Upper lobe of left lung (tissue), 4 donors: Measurements from ENCODE around the gene OTUD5.

Source experiments
- EP300 ChIP-seq, 4 donors: sonication (generic); formaldehyde crosslinking; IDR thresholded peaks; one replicate each; pipeline ENCODE4 v1.5.1; 2017; ENCODE audit warnings: antibody characterized with exemption in 4 of 4, control low read depth in 2 of 4
- POLR2A ChIP-seq, 4 donors: fragments of 450-650 bp; IDR thresholded peaks; one replicate each; pipeline ENCODE4 v1.5.1; 2016 to 2017; ENCODE audit warnings: antibody characterized with exemption in 4 of 4, mild to moderate bottlenecking in 2 of 4
- TF ChIP-seq, protein P1 (sequence below), 6 experiments: fragments of 450-650 bp in 4 of 6; fragments of 200-600 bp in 2 of 6; sonication (generic) in 2 of 6; IDR thresholded peaks; one replicate each; pipeline ENCODE4 v1.5.1; 2016 to 2019; ENCODE audit warnings: antibody characterized with exemption in 6 of 6

DNA sequence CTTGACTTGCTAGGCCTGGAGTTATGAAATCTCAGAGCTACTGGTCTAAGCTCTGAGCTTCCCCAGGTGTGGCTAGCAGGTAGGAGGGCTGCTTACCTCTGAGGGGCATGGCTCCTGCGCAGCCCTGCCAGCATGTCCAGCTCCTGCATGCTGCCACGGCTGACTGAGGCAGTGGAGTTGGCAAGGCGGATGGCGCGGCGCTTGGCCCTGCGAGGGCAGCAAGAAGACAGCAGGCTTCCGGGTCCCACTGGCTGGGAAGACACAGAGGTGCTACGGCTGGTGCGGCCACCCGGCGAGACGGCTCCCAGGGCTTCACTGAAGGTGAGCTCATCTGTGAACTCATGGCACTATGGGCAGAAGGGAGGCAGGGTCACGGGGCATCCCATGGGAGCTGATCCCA lies 8.6 kb upstream of the OTUD5 start:
- TF ChIP-seq, protein P1, sequence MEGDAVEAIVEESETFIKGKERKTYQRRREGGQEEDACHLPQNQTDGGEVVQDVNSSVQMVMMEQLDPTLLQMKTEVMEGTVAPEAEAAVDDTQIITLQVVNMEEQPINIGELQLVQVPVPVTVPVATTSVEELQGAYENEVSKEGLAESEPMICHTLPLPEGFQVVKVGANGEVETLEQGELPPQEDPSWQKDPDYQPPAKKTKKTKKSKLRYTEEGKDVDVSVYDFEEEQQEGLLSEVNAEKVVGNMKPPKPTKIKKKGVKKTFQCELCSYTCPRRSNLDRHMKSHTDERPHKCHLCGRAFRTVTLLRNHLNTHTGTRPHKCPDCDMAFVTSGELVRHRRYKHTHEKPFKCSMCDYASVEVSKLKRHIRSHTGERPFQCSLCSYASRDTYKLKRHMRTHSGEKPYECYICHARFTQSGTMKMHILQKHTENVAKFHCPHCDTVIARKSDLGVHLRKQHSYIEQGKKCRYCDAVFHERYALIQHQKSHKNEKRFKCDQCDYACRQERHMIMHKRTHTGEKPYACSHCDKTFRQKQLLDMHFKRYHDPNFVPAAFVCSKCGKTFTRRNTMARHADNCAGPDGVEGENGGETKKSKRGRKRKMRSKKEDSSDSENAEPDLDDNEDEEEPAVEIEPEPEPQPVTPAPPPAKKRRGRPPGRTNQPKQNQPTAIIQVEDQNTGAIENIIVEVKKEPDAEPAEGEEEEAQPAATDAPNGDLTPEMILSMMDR (IDR thresholded peaks at IDR 0.05) = no peak
- TF ChIP-seq POLR2A (IDR thresholded peaks at IDR 0.05) = no peak
- no peak for TF ChIP-seq EP300 (IDR thresholded peaks at IDR 0.05)
